ENCODE results near the gene MRPS12.

The MRPS12 gene

GRCh38 chr19:38978326-38978689 lies 47.6 kb downstream of the MRPS12 start:
- no peak overlapping the region for H3K27ac ChIP-seq
- TF ChIP-seq, protein P1, sequence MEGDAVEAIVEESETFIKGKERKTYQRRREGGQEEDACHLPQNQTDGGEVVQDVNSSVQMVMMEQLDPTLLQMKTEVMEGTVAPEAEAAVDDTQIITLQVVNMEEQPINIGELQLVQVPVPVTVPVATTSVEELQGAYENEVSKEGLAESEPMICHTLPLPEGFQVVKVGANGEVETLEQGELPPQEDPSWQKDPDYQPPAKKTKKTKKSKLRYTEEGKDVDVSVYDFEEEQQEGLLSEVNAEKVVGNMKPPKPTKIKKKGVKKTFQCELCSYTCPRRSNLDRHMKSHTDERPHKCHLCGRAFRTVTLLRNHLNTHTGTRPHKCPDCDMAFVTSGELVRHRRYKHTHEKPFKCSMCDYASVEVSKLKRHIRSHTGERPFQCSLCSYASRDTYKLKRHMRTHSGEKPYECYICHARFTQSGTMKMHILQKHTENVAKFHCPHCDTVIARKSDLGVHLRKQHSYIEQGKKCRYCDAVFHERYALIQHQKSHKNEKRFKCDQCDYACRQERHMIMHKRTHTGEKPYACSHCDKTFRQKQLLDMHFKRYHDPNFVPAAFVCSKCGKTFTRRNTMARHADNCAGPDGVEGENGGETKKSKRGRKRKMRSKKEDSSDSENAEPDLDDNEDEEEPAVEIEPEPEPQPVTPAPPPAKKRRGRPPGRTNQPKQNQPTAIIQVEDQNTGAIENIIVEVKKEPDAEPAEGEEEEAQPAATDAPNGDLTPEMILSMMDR (IDR thresholded peaks at IDR 0.05): no peak
- TF ChIP-seq ZFX (IDR thresholded peaks at IDR 0.05; ENCODE audit: borderline replicate concordance): no peak

GRCh38 chr19:38979812-38980211 lies 49.1 kb downstream of the MRPS12 start:
- H3K27ac ChIP-seq: no peak overlapping the region
- TF ChIP-seq, protein P1 (IDR thresholded peaks at IDR 0.05): no peak
- no peak for TF ChIP-seq ZFX (IDR thresholded peaks at IDR 0.05; ENCODE audit: borderline replicate concordance)

GRCh38 chr19:38980583-38981374 lies 50.0 kb downstream of the MRPS12 start:
- no peak for TF ChIP-seq ZFX (IDR thresholded peaks at IDR 0.05; ENCODE audit: borderline replicate concordance)
- TF ChIP-seq, protein P1 (IDR thresholded peaks at IDR 0.05): no peak
- no peak overlapping the region for H3K27ac ChIP-seq

All from 22Rv1 (cell line).